Transverse colon (tissue), 4 donors: ENCODE results near the gene RBM47. TPM values are rescaled to one million over a fixed set of nuclear protein-coding genes. Genes with fewer than 3 reads are reported as not detected.

ENCODE experiments used
- DNase-seq: peaks from one replicate; pipeline ENCODE4 v3.0.0-alpha.2; 2019
- H3K27ac ChIP-seq, 4 donors: fragments of 200-600 bp; sonication (generic); 2 replicates each; pipeline ENCODE4 v1.5.1; 2016 to 2018; ENCODE audit warnings: inconsistent platforms in 4 of 4
- H3K27me3 ChIP-seq: fragments of 200-600 bp; sonication (generic); 2 replicates; pipeline ENCODE4 v1.5.1; 2017; ENCODE audit warnings: inconsistent platforms
- H3K36me3 ChIP-seq, 4 donors: fragments of 200-600 bp; sonication (generic); 2 replicates each; pipeline ENCODE4 v1.5.1; 2017 to 2019; ENCODE audit warnings: inconsistent platforms in 4 of 4
- H3K4me1 ChIP-seq, 4 donors: fragments of 200-600 bp; sonication (generic); 2 replicates each; pipeline ENCODE4 v1.5.1; 2017 to 2020; ENCODE audit warnings: inconsistent platforms in 4 of 4
- H3K4me3 ChIP-seq, 4 donors: fragments of 200-600 bp; sonication (generic); 1 replicate in 1 of 4; 2 replicates in 3 of 4; pipeline versions ENCODE4 v1.5.1 to v1.6.1; 2017 to 2019; ENCODE audit warnings: inconsistent platforms in 4 of 4
- H3K9me3 ChIP-seq, 2 donors: fragments of 200-600 bp; sonication (generic); 2 replicates each; pipeline ENCODE4 v1.5.1; 2017 to 2019; ENCODE audit warnings: inconsistent platforms in 2 of 2
- CTCF ChIP-seq, 5 experiments: fragments of 200-600 bp in 3 of 5; fragments of 450-650 bp in 2 of 5; sonication (generic) in 3 of 5; IDR thresholded peaks; 1 replicate in 2 of 5; 2 replicates in 3 of 5; pipeline ENCODE4 v1.5.1; 2016 to 2017; ENCODE audit warnings: antibody characterized with exemption in 5 of 5, inconsistent platforms in 3 of 5, mild to moderate bottlenecking in 2 of 5, moderate library complexity in 1 of 5
- EP300 ChIP-seq: sonication (generic); formaldehyde crosslinking; IDR thresholded peaks from one replicate; pipeline ENCODE4 v1.6.1; 2017; ENCODE audit warnings: antibody characterized with exemption, low read depth
- POLR2A ChIP-seq: fragments of 450-650 bp; IDR thresholded peaks from one replicate; pipeline ENCODE4 v1.6.1; 2016; ENCODE audit warnings: antibody characterized with exemption, mild to moderate bottlenecking, moderate library complexity
- POLR2AphosphoS5 ChIP-seq, 3 donors: sonication (generic); formaldehyde crosslinking; IDR thresholded peaks; one replicate each; pipeline ENCODE4 v1.6.1; 2016; ENCODE audit warnings: antibody characterized with exemption in 3 of 3
- WGBS, 2 donors: methylation state at CpG; one replicate each; pipeline ENCODE4 v1.1.5; 2018; ENCODE audit warnings: low coverage in 1 of 2; 5-methylcytosine and 5-hydroxymethylcytosine counted together
- in situ Hi-C, 4 donors: fragments of 200-750 bp; cut with MboI; loops; one replicate each; pipeline versions ENCODE4 v1.15.0 to v1.15.1; 2017; ENCODE audit warnings: low sequenced_read_pairs in 3 of 4, low pct_ligation_motif_present in 1 of 4, low pct_unique_long_range_greater_than_20kb in 1 of 4
- intact Hi-C: fragments of 100-400 bp; cut with DNase I; formaldehyde crosslinking; loops from one replicate; pipeline ENCODE4 v1.15.1; 2023; ENCODE audit warnings: low total_unique reads
- total RNA-seq, 4 donors: library from RNA; depleted of rRNA; stranded (reverse); fragments of >200 nt; gene quantifications; one replicate each; pipeline ENCODE4 v1.1.0, GENCODE V29; 2016

RBM47 gene
- total RNA-seq, 4 donors from 2014 or later = 273 to 667 (median 572) TPM

DNA sequence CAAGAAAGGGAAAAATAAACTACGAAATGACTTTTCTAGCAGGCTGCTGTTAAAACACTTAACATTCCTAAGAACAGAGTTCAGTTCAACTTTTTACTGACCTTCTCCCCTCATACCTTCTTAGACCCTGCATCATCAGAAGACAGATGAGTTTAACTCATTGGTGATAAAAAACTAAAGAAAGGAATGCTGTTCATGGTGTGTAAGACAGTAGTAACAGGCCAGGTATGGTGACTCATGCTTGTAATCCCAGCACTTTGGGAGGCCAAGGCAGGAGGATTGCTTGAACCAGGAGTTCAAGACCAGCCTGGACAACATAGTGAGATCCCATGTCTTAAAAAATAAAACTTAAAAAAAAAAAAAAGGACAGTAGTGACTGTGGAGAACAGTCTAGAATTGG, 16.2 kb downstream of the RBM47 start:
- intact Hi-C loops = no loop called here
- Histone ChIP-seq H3K4me3 (no peak overlapping the region), H3K4me1 (peaks cover 0 to 2% (median 0%) of the 10 kb centered on the region in 4 donors), H3K36me3 (no peaks in the 10 kb centered on the region), H3K27me3 (no peaks in the 10 kb centered on the region), H3K27ac (no peak overlapping the region), H3K9me3 (no peaks in the 10 kb centered on the region)
- in situ Hi-C loops = no loop called here
- no peak for TF ChIP-seq EP300
- 73 to 80% methylated on average over 1 of the region's 1 CpG for WGBS, 2 donors
- no peak for DNase-seq

GRCh38 chr4:40612831-40613230, 16.8 kb downstream of the RBM47 start:
- Histone ChIP-seq H3K4me1 (peaks cover 0 to 2% (median 0%) of the 10 kb centered on the region in 4 donors), H3K4me3 (no peak overlapping the region), H3K9me3 (no peaks in the 10 kb centered on the region), H3K36me3 (no peaks in the 10 kb centered on the region), H3K27me3 (no peaks in the 10 kb centered on the region), H3K27ac (no peak overlapping the region)
- no peak for DNase-seq
- in situ Hi-C loops (no loop called here), intact Hi-C loops (no loop called here)
- no peak for TF ChIP-seq POLR2A
- no peak for TF ChIP-seq CTCF (IDR thresholded peaks at IDR 0.05)
- TF ChIP-seq POLR2AphosphoS5 (IDR thresholded peaks at IDR 0.05) = no peak
- TF ChIP-seq EP300 = no peak
- 52 to 69% methylated on average over 2 of the region's 2 CpGs for whole genome bisulfite sequencing, 2 donors

DNA sequence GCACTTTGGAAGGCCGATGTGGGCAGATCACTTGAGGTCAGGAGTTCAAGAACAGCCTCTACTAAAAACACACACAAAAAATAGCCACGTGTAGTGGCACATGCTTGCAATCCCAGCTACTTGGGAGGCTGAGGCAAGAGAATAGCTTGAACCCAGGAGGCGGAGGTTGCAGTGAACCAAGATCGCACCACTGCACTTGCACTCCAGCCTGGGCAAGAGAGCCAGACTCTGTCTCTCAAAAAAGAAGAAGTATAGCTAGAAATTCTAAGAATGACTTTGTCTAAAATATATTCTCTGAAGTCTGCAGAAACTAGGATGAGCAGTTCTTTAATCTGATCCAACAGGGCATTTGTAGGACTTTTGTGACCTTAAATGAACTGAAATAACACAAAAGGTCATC, 17.4 kb downstream of the RBM47 start:
- no peaks in the 10 kb centered on the region for H3K36me3 ChIP-seq
- no peak for DNase-seq
- peaks cover 0 to 2% (median 0%) of the 10 kb centered on the region in 4 donors for H3K4me1 ChIP-seq
- 80 to 88% methylated on average over 1 to 4 of the region's 4 CpGs for WGBS, 2 donors
- no peaks in the 10 kb centered on the region for H3K9me3 ChIP-seq
- H3K27me3 ChIP-seq = no peaks in the 10 kb centered on the region
- intact Hi-C loops = no loop called here
- H3K4me3 ChIP-seq = no peak overlapping the region
- in situ Hi-C loops = no loop called here
- no peak overlapping the region for H3K27ac ChIP-seq
- TF ChIP-seq EP300 = no peak
- TF ChIP-seq CTCF (IDR thresholded peaks at IDR 0.05) = no peak
- no peak for TF ChIP-seq POLR2AphosphoS5 (IDR thresholded peaks at IDR 0.05)
- no peak for TF ChIP-seq POLR2A

- TF ChIP-seq POLR2A (no peak), CTCF (IDR thresholded peaks at IDR 0.05) (no peak), POLR2AphosphoS5 (IDR thresholded peaks at IDR 0.05) (no peak), EP300 (no peak)
- in situ Hi-C loops (no loop called here), intact Hi-C loops (no loop called here)
- WGBS, 2 donors = 61 to 94% methylated on average over 2 of the region's 2 CpGs
- no peaks in the 10 kb centered on the region for H3K36me3 ChIP-seq
- no peak for DNase-seq
- H3K27ac ChIP-seq = no peak overlapping the region
- H3K4me1 ChIP-seq = peaks cover 0 to 2% (median 0%) of the 10 kb centered on the region in 4 donors
- H3K4me3 ChIP-seq = no peak overlapping the region
- H3K9me3 ChIP-seq = no peaks in the 10 kb centered on the region
- H3K27me3 ChIP-seq = no peaks in the 10 kb centered on the region
Observed at GRCh38 chr4:40608628-40609027, 21.0 kb downstream of the RBM47 start.

GRCh38 chr4:40607221-40607620, 22.4 kb downstream of the RBM47 start:
- Histone ChIP-seq H3K4me1 (no peaks in the 10 kb centered on the region), H3K27me3 (no peaks in the 10 kb centered on the region), H3K9me3 (no peaks in the 10 kb centered on the region), H3K4me3 (no peak overlapping the region), H3K36me3 (no peaks in the 10 kb centered on the region), H3K27ac (no peak overlapping the region)
- intact Hi-C loops = no loop called here
- TF ChIP-seq EP300 (no peak), POLR2AphosphoS5 (IDR thresholded peaks at IDR 0.05) (no peak), POLR2A (no peak), CTCF (IDR thresholded peaks at IDR 0.05) (no peak)
- WGBS, 2 donors = 75 to 91% methylated on average over 2 to 3 of the region's 3 CpGs
- no peak for DNase-seq
- in situ Hi-C loops = no loop called here
